ENCODE data around the gene CTXN1.

DNA sequence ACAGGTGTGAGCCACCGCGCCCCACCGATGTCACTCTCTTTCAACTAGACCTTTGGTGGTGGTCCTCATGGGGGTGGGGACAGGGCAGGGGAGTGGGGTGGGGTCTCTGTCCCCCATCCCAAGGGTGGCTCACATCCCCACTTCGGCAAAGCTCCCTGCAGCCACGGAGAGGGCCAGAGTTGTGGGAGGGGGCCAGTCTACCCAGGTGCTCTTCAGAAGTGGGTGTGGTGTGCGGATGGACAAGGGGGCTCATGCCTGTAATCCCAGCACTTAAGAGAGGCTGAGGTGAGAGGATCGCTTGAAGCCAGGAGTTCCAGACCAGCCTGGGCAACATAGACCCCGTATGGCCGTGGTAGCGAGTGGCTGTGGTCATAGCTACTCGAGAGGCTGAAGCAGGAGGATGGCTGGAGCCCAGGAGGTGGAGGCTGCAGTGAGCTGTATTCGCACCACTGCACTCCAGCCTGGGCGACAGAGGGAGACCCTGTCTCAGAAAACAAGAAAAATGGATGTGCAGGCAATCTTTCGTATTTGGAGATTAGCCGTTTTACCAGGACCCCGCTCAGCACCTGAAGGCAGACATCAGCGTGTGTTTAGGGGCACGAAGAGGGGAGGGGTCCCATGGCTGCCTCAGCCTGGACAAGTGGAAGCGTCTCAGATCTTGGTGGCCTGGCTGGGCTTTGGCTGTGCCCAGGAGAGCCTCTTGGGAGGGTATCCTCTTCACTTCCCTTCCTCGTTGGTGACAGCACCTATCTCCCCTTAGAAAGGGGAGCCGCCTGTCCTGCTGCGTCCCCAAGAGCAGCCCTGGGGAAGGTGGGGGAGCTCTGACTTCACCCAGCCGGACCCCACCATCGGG, 10.5 kb downstream of the CTXN1 start:
- TF ChIP-seq MYC (IDR thresholded peaks at IDR 0.05; ENCODE audit: low read depth, low read length) (no peak), CTCF (IDR thresholded peaks at IDR 0.05; ENCODE audit: extremely low read depth in 1 of 2, insufficient read depth in 1 of 2, low read depth in 1 of 2, low read length in 2 of 2) (no peak), POLR2A (IDR thresholded peaks at IDR 0.05; ENCODE audit: low read depth, low read length) (no peak), POLR2AphosphoS5 (IDR thresholded peaks at IDR 0.05; ENCODE audit: insufficient read depth, low read depth, low read length) (no peak), MAX (IDR thresholded peaks at IDR 0.05; ENCODE audit: insufficient read depth, insufficient read length) (no peak), EZH2 (IDR thresholded peaks at IDR 0.05; ENCODE audit: borderline replicate concordance, low read depth, low read length, severe bottlenecking) (no peak), JUN (IDR thresholded peaks at IDR 0.05; ENCODE audit: borderline replicate concordance, insufficient read depth, insufficient read length, low read depth) (no peak), GATA2 (IDR thresholded peaks at IDR 0.05; ENCODE audit: insufficient read depth, insufficient read length, low read depth, low read length) (no peak), FOS (IDR thresholded peaks at IDR 0.05; ENCODE audit: borderline replicate concordance, insufficient read depth, low read length) (no peak)
